HG03175 (cell line): Measurements from ENCODE around the gene LINC01488.

Source experiments
- ATAC-seq: cut with Tn5 transposase; IDR thresholded peaks from one replicate; pipeline ENCODE4 v1.9.1; 2021; ENCODE audit warnings: mild to moderate bottlenecking, moderate library complexity; ENCODE audit not compliant: unreplicated experiment

Gene LINC01488

DNA sequence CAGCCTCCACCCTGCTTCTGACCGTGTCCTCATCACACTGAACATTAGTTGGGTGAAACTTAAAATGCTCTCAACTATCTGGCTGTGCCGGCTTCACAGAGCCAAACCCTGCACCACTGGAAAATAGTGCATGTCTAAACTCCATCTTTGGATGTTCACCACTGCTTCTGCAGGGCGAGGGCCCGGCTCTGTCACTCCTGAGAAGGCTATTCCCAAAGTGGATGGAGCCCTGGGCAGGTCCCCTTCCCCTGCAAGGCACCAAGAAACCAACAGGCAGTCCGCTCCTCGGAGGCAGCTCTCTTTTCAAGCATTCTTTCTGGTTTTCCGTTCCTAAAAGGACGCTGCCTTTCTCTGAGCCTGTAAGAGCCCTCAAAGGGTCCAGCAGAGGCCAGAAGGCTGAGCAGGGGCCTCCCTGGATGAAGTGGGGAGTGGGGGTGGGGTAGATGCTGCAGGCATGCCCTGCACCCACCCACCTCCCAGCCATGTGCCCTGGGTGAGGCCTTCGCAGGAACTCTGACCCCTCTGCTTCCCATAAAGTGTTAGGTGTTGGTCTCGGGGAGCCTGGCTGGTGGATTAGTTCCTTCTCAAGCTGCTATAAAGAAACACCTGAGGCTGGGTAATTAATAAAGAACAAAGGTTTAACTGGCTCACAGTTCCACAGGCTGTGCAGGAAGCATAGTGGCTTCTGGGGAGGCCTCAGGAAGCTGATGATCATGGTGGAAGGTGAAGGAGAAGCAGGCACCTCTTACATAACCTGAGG, 23.3 kb downstream of the LINC01488 start:
- no peak for ATAC-seq

GRCh38 chr11:69508974-69509373, 27.5 kb downstream of the LINC01488 start:
- no peak for ATAC-seq

DNA sequence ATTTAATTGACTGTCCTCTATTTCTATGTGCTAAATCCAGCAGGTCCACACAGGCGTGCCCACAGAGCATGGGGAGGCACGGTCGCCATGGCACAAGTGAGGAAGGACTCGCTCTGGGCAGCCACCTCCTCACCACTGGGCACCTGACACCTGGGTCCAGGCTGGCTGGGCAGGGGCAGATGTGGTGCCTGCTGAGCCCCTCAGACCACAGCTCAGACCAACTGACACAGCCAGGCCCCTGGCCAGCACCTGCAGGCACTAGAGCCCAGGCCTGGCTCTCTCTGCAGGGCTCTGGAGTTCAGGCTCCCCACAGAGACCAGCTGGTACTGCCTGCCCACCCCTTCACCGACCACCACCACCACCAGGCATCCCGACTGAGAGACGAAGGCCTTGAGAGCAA, 27.9 kb downstream of the LINC01488 start:
- no peak for ATAC-seq

GRCh38 chr11:69509846-69510390, 28.5 kb downstream of the LINC01488 start:
- no peak for ATAC-seq

GRCh38 chr11:69510471-69511357, 29.3 kb downstream of the LINC01488 start:
- no peak for ATAC-seq

DNA sequence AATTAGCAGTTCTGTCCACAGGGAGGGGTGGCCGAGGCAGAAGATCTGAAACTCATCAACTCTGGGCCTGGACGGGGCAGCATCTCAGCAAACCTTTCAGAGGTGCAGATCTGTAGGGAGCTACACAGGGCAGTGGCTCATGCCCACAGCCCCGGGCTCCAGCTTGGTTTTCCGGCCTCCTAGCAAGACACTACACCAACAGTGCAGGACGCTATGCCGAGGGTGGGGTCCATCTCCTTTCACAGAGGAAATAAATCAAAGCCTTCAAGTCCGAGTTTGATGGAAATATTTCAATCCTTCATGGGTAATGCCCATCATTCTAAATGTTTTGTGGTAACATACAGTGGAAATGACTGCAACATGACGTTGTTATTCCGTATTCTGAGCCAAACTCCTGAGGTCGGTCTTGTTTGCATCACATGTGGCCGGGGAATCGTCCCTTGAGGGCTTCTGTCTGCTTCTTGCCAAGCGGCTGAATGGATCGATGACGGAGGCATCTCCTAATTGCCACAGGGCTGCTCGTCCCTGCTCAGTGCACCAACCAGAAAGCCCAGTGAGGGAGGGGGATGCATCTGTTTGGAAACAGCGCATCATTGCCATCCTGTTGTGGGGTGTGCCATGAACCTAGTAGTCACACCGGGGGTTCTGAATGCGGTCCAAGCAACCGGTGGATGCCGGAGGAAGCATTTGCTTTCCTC, 30.0 kb downstream of the LINC01488 start:
- no peak for ATAC-seq

DNA sequence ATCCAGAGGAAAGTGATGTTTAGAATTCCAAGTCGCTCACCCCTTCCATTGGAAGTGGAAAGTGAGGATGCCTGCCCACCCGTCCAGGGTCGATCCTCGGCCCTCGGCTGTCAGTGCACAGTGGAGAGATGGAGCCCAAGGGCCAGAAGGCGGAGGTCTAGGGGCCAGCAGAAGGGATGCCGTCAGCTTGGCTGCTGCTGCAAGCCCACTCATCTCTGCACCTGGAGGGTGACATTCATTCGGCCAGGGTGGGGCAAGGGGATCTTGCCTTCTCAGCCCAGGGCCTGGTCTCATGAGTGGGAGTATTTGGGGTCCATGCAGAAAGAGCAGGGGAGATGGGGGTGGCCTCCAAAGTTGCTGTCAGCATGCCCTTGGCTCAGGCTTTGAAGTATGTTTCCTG, 30.7 kb downstream of the LINC01488 start:
- ATAC-seq = no peak

DNA sequence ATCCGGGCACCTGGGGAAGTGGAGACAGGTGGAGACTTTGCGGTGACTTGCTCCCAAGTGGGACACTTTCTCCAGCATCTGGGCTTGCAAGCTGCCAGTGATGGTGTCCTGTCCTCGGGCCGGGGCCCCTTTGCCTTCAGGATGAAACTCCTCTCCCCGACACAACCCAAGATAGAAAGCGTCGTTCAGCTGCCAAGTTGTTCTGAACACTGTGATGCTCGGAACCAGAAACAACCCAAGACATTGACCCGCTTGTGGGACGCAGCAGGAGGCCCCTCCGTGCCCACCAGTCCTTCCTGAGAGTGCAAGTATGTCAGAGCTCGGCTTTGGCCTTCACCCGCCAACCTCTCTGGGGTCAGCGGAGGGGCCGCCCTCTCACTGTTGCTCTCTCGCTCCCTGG, 31.3 kb downstream of the LINC01488 start:
- no peak for ATAC-seq

GRCh38 chr11:69513196-69513595, 31.7 kb downstream of the LINC01488 start:
- no peak for ATAC-seq

DNA sequence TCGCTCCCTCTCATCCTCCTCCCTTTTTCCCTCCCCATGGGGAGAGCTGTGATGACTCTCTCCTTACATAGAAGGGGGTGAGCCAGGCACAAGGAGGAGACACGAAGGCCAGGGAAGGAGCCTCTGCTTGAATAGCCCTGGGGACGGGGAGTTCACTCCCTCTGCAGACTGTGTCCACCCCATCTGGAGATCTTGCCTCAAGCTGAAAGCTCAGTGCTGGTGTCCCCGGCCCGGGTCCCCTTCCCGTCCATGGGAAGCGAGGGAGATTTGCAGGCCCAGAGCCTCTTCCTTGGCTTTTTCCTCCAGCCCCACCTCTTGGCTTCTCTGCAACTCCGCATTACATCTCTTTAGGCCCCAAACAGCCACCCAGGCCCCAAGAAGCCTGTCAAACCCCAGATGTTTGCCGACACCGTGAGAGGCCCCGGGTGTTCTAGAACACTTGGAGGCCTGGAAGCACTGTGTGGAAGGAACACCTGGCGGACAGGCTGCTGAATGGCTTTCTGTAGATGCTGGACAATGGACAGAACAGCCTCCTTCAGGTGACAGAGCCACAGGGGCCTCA, 32.3 kb downstream of the LINC01488 start:
- ATAC-seq = no peak

GRCh38 chr11:69514771-69515170, 33.3 kb downstream of the LINC01488 start:
- ATAC-seq = no peak

DNA sequence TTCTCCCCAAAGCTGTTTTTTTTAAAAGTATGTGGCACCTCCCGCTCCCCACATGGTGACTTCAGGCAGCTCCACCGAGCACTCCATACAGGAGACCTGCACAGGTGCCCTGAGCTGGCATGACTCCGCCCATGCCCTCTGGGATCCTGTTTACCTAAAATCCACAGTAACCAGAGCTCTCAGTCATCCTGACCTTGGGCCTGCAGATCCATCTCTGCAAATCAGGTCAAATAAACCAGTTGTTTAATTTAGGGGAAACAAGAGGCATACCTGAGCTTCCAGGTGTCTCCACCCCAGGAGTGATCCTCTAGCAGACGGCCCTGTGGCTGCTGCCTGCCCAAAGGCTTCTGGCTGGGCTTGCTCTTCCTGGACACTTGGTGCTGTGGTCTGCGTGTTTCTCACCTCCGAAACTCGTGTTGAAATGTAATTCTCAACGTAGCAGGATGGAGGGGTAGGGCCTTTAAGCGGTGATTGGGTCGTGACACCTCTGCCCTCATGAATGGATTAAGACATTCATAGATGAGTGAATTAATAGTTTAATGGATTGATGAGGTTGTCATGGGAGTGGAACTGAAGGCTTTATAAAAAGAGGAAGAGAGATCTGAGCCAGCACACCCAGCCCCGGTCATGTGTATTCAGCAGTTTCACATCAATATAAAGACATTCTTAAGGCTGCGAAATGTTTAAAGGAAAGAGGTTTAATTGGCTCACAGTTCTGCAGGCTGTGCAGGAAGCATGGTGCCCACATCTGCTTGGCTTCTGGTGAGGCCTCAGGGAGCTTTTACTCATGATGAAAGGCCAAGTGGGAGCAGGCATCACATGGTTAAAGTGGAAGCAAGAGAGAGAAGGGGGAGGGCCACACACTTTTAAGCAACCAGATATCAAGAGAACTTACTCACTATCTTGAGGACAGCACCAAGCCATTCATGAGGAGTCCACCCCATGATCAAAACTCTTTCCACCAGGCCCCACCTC, 34.1 kb downstream of the LINC01488 start:
- no peak for ATAC-seq

DNA sequence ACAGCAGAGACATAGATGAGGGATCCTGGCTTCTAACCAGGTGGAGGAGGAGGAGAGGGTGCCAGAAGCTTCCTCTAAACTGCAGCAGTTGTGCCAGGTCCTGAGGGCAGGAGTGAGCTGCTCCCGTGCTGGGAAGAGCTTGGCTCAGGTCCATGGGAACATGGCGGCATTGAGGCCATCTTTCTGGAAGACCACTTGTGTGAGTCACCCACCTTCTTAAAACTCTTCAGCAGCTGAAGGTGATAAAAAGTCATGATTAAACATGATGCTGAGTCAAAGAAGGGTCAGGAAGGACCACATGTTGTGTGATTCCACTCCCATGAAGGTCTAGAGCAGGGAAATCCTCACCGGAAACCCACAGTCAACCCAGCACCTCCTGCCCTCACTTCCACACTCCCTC, 35.1 kb downstream of the LINC01488 start:
- no peak for ATAC-seq

- ATAC-seq = no peak
These were observed 36.9 kb downstream of the LINC01488 start for GRCh38 chr11:69518081-69518950.

- ATAC-seq = no peak
These were observed 38.9 kb downstream of the LINC01488 start for GRCh38 chr11:69520186-69520916.

DNA sequence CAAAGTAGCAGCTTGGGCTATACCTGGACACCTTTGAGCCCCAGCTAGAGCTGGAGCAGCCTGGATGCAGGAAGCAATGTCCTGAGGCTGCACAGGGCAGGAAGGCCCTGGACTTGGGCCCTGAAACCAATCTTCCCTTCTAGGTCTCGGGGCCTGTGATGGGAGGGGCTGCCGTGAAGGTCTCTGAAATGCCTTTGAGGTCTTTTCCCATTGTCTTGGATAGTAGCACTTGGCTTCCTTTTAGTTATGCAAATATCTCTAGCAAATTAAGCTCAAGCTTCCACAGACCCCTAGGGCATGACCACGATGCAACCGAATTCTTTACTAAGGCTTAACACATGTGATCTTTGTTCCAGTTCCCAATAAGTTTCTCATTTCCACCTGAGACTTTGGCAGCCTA, 40.0 kb downstream of the LINC01488 start:
- no peak for ATAC-seq

- ATAC-seq = no peak
These were observed 42.0 kb downstream of the LINC01488 start for GRCh38 chr11:69523453-69523852.

GRCh38 chr11:69524291-69524882, 42.9 kb downstream of the LINC01488 start:
- no peak for ATAC-seq
